Hematopoietic multipotent progenitor cell treated with erythropoietin and hydrocortisone succinate and interleukin-3 and kit ligand, for 6 days (in vitro differentiated cells): ENCODE data around the gene MFAP3.
"Not testable (repeated sequence)": the region's sequence is repeated elsewhere in the genome, so short reads cannot be mapped to it uniquely, and the experiment has no call there.

Source experiments
- DNase-seq: peaks from one replicate; pipeline ENCODE4 v3.0.0-alpha.2; 2015

MFAP3 gene

DNA sequence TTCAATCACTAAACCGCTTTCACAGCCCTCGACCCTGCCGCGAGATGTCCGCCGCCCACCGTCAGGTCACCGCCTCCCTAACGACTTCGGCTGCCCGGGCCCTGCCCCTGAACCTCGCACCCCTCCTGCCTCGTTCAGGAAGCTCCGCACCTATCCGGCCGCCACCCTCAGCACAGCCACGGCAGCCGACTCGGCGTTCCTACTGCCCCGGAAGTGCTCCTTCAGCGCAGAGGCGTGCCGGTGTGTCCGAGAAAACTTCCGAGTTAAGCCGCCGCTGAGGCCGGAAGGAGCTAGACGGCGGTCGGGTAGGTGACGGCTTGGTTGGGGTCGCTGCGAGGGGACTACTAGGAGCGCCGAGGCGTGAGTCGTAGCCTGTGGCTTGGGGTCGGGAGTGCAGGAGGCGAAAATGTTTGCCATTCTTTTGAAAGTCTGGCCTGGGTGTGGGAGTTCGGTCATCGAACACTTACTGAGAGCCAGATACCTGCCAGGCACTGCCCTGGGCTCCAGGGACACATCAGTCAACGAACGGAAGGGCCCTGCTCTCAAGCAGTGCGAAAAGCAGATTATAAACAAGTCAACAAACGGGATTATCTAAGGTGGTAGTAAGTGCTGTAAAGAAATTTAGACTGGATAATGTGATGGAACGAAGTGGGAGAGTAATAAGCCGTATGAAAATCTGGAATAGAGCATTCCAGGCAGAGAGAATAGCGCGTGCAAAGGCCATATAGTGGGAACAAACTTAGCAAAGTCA is at the start of gene MFAP3, which contains the start of gene FAM114A2:
Gene MFAP3, plus strand, starts transcription at position 261 of the 751 bp plus-strand sequence. CDS start 10,756 bp downstream, outside the sequence.
Gene FAM114A2, minus strand, starts transcription at position 204 of the 751 bp plus-strand sequence. CDS start 3,957 bp downstream, outside the sequence.
- DNase-seq = peak; percentile 96

- no peak for DNase-seq
These were observed 47.6 kb upstream of the MFAP3 start for GRCh38 chr5:153991168-153991567.

DNA sequence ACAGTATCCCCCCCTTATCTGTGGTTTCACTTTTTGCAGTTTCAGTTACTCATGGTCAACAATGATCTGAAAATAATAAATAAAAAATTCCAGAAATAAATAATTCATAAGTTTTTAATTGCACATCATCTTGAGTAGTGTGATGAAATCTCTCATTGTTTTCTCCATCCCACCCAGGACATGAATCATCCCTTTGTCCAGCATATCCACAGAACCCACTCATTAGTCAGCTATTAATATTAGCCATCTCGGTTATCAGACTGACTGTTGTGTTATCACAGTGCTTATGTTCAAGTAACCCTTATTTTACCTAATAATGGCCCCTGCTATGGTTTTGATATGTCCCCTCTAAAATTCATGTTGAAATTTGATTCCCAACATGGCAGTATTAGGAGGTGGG is 40.8 kb upstream of the MFAP3 start:
- no peak for DNase-seq

- DNase-seq = no peak
These were observed 40.0 kb upstream of the MFAP3 start for GRCh38 chr5:153998768-153999167.

GRCh38 chr5:153999995-154000394 is 38.8 kb upstream of the MFAP3 start:
- DNase-seq = no peak

DNA sequence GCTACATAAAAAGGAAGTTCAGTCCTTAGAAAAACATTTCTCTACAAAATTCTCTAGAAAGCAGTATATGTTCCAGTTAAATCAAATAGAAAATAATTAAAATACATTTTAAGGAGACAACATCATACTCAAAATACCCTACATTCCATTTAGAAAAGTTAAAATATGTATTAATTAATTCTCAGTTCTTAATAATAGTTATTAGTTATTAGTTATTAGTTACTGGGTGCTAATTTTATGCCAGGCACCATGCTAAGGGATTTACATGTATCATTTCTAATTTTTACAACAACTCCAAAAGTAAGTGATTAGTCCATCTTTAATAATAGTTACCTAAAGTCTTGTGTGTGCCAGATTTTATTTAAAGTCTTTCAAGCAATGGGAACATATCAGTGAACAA is 38.1 kb upstream of the MFAP3 start:
- no peak for DNase-seq

GRCh38 chr5:154002093-154002492 is 36.7 kb upstream of the MFAP3 start:
- DNase-seq = no peak

DNA sequence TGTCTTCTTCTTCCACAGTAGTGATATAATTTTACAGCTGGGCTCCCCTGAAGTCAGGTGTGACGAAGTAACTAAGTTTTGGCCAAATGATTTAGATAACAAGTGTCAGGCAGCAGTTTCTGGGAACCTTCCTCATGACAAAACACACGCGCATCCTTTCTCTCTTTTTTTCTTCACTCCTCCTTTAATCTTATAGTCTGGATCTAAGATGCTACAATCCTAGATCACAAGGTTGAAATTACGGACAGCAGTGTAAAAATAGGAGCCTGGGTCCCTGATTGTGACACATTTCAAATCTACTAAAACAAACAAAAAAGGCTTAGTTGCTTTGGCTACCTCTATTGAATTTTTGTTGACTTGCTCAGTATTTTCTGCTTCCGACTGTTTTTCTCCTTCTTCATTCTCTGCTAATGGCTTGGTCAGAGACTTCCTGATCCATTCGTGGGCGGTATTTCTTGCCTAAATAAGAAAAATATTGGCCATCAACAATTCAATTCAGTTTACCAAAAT is 36.2 kb upstream of the MFAP3 start:
- no peak for DNase-seq

DNA sequence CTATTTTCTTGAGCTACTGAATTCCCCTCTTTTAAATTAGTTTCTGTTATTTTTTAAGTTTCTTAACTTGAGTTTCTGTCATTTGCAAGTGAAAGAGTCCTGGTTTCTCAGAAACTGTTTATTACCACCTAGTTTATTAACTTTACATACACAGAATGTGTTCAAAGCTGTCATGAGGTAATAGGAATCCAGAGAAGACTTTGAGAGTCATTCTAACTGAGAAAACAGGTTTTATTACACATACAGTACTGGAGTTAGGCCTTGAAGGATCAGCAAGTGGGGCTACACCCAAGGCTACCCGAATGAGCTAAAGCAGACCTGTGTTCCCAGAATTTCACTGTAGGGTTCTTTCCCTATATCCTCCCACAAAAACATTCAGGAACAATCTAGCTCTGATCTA is 33.1 kb upstream of the MFAP3 start:
- DNase-seq = no peak

- DNase-seq = no peak
These were observed 28.1 kb upstream of the MFAP3 start for GRCh38 chr5:154010660-154011059.

GRCh38 chr5:154015071-154015693 is 23.6 kb upstream of the MFAP3 start:
- no peak for DNase-seq

DNA sequence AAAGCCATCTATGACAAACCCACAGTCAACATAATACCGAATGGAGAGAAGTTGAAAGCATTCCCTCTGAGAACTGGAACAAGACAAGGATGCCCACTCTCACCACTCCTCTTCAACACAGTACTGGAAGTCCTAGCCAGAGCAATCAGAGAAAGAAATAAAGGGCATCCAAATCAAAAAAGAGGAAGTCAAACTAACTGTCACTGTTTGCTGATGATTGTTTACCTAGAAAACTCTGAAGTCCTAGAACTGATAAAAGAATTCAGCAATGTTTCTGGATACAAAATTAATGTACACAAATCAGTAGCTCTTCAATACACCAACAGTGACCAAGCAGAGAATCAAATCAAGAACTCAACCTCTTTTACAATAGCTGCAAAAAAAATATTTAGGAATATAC is 19.8 kb upstream of the MFAP3 start:
- DNase-seq = not testable (repeated sequence)

DNA sequence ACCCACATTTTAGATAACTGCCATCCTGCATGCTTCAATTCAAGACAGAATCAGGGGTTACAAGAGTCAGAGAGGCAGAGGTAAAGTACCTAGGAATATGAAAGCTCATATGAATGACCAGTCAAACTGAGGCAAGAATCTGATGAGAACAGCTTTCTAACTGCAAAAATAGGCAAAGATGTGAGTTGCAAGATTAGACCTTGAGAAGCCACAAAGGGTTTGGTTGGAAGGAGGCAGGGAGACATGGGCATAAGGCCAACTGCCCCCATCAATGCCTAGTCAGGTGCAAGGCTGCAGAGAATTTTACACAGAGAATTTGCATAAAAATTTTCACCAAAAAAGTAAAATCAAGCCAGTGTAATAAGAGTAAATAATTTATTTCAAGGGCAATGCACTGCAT is 12.8 kb upstream of the MFAP3 start:
- peak; percentile 95 for DNase-seq

GRCh38 chr5:154031937-154032489 is 6.8 kb upstream of the MFAP3 start:
- peak; percentile 35 for DNase-seq

- no peak for DNase-seq
These were observed 3.8 kb upstream of the MFAP3 start for GRCh38 chr5:154034944-154035343.

DNA sequence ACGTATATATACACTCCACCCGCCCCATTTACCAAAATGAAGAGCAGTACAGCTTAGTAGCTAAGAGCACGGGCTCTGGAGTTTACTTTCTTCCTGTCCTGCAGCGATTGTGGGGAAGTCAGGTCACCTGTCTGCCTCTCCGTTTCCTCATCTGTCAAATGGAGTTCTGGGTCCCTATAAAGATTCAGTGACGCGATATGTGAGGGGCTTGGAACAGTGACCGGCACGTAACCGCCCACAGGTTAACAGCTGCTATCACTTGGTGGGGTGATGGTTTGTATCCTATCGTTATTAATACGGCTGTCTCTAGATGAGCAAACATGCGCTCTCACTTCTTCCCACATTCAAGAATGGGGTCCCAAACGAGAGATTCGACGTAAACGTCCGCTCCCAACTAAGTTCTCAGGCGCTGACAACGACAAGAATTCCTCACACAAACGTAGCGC is 483 bp upstream of the MFAP3 start:
- peak; percentile 77 for DNase-seq

- no peak for DNase-seq
These were observed 677 bp downstream of the MFAP3 start for GRCh38 chr5:154039458-154039829.

DNA sequence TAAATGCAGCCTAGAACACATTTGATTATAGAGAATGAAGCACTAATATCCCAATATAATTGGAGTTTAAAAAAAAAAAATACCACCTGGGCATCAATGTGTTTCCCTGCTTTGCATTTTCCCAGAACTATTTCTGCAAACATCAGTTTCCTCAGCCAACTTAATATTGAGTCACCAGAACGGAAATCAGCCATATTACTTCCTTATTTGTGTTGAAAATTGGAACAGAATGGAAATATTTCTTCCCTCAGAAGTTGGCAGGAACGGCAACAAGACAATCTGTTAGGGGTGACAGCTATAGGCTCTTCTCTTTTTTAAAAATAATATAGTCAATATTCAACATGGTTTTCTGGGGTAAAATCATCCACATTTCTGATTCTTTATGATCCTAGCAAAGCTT is 4.0 kb downstream of the MFAP3 start:
- DNase-seq = no peak

DNA sequence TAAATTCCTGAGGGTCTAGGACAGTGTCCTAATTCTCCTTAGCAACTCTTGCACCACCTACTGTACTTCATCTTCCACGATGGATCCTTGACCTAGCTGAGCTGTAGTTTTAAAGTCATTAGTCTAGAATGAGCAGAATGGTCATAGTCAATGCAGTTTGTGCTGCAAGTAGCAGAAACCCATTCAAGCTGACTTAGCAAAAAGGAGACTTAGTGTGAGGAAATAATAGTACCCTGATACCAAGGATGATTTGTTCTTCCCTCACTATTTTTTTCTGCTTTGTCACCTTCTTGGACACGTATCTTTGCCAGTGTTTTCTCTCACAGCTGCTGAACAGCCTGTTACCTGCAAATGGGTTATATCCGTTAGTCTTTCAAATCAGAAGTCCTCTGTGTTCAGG is 5.3 kb downstream of the MFAP3 start:
- no peak for DNase-seq

GRCh38 chr5:154044581-154044980 is 5.8 kb downstream of the MFAP3 start:
- DNase-seq = peak; percentile 51

DNA sequence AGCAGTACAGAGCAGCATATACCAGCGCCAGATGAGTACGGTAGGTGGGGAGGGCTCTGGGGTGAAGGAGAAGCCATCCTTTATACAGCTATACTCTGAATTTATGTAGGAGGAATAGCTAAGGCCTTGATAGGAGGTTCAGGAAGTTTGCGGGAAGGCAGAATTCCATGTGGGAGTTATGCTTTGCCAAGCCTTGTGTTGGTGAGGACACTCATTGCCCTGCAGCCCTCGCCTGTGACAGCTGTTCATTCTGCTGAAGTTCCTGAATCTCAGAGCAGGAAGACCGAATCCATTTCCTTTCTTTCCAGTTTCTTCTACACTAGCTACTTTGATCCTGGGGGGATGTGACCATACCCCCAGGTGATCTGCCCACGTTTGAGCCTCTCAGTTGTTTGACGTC is 7.7 kb downstream of the MFAP3 start:
- DNase-seq = no peak

- no peak for DNase-seq
These were observed 8.6 kb downstream of the MFAP3 start for GRCh38 chr5:154047324-154047723.

DNA sequence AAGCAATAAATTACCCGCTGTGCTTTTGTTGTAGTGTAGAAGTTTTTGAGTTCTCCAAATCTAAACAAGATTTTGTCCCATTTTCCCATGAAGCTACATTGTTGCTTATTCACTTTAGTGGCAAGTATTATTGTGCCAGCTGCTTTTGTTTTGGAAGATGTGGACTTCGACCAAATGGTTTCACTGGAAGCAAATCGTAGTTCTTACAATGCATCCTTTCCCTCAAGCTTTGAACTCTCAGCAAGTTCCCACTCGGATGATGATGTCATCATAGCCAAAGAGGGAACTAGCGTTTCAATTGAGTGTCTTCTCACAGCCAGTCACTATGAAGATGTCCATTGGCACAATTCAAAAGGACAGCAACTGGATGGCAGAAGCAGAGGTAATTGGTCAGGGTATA is 10.9 kb downstream of the MFAP3 start:
- no peak for DNase-seq

GRCh38 chr5:154053468-154053867 is 14.7 kb downstream of the MFAP3 start:
- no peak for DNase-seq
